Measurements from ENCODE around the gene ZC3H12C.

DNA sequence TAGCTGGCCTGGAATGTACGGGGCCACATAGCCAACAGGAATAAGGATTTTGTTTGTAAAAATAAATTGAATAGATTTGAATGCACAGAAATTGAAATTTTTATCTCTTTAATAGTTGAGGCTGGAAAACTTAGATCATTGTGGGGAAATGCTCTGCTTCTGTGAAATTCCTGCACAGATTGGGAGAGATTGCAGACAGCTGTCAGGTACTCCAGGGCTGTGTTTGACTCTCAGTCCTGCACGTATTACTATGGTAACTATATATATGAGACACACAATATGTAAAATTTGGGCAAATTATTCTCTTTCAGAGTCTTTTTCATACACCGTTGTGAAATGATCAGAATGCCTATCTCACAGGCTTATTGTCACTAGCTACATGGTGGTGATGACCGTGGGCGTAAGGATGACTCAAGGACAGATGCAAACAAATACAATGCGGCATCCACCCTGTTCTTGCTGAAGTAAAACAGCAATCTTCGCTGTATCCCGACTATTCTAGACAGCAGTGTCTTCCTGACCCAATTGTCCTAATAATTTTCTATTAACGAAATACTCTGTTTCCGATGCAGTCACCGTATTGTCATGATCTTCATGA lies 79.4 kb downstream of the ZC3H12C start:
- TF ChIP-seq, protein P1, sequence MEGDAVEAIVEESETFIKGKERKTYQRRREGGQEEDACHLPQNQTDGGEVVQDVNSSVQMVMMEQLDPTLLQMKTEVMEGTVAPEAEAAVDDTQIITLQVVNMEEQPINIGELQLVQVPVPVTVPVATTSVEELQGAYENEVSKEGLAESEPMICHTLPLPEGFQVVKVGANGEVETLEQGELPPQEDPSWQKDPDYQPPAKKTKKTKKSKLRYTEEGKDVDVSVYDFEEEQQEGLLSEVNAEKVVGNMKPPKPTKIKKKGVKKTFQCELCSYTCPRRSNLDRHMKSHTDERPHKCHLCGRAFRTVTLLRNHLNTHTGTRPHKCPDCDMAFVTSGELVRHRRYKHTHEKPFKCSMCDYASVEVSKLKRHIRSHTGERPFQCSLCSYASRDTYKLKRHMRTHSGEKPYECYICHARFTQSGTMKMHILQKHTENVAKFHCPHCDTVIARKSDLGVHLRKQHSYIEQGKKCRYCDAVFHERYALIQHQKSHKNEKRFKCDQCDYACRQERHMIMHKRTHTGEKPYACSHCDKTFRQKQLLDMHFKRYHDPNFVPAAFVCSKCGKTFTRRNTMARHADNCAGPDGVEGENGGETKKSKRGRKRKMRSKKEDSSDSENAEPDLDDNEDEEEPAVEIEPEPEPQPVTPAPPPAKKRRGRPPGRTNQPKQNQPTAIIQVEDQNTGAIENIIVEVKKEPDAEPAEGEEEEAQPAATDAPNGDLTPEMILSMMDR (IDR thresholded peaks at IDR 0.05): no peak
- TF ChIP-seq POLR2A (IDR thresholded peaks at IDR 0.05): no peak
